WTC11 (cell line): ENCODE measurements around the gene MASP1.

Source experiments
- CTCF ChIP-seq: fragments of 200-600 bp; IDR thresholded peaks from 2 replicates; pipeline ENCODE4 v1.8.0; 2022; ENCODE audit warnings: antibody characterized with exemption
- ERG ChIP-seq: fragments of 250-450 bp; sonication (Bioruptor Pico); IDR thresholded peaks from 2 replicates; pipeline ENCODE4 v1.8.0; 2021; ENCODE audit warnings: mild to moderate bottlenecking
- MAX ChIP-seq: sonication (generic); formaldehyde crosslinking; IDR thresholded peaks from 2 replicates; pipeline ENCODE4 v1.8.0; 2022; ENCODE audit warnings: mild to moderate bottlenecking, missing genetic modification reagents
- NFE2L1 ChIP-seq: sonication (generic); formaldehyde crosslinking; IDR thresholded peaks from 2 replicates; pipeline ENCODE4 v1.8.1; 2023; ENCODE audit warnings: missing genetic modification reagents
- NFYB ChIP-seq: sonication (generic); formaldehyde crosslinking; conservative IDR thresholded peaks from 2 replicates; pipeline ENCODE4 v1.8.0; 2022; ENCODE audit warnings: low read depth, missing genetic modification reagents
- TF ChIP-seq, protein P1 (sequence below): sonication (generic); formaldehyde crosslinking; IDR thresholded peaks from 2 replicates; pipeline ENCODE4 v1.8.1; 2023; ENCODE audit warnings: mild to moderate bottlenecking, moderate library complexity, missing genetic modification reagents
- TF ChIP-seq, protein P2 (sequence below): sonication (generic); formaldehyde crosslinking; IDR thresholded peaks from 2 replicates; pipeline ENCODE4 v1.8.0; 2023; ENCODE audit warnings: missing genetic modification reagents, mild to moderate bottlenecking, borderline replicate concordance

GRCh38 chr3:187243933-187244524 is 47.5 kb downstream of the MASP1 start:
- TF ChIP-seq NFYB (CRISPR knock-in tag): no peak
- TF ChIP-seq MAX (CRISPR knock-in tag): no peak
- TF ChIP-seq, protein P1, sequence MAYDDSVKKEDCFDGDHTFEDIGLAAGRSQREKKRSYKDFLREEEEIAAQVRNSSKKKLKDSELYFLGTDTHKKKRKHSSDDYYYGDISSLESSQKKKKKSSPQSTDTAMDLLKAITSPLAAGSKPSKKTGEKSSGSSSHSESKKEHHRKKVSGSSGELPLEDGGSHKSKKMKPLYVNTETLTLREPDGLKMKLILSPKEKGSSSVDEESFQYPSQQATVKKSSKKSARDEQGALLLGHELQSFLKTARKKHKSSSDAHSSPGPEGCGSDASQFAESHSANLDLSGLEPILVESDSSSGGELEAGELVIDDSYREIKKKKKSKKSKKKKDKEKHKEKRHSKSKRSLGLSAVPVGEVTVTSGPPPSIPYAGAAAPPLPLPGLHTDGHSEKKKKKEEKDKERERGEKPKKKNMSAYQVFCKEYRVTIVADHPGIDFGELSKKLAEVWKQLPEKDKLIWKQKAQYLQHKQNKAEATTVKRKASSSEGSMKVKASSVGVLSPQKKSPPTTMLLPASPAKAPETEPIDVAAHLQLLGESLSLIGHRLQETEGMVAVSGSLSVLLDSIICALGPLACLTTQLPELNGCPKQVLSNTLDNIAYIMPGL (CRISPR knock-in tag): no peak
- no peak for TF ChIP-seq ERG (CRISPR knock-in tag)
- no peak for TF ChIP-seq CTCF
- no peak for TF ChIP-seq NFE2L1 (CRISPR knock-in tag)
- TF ChIP-seq, protein P2, sequence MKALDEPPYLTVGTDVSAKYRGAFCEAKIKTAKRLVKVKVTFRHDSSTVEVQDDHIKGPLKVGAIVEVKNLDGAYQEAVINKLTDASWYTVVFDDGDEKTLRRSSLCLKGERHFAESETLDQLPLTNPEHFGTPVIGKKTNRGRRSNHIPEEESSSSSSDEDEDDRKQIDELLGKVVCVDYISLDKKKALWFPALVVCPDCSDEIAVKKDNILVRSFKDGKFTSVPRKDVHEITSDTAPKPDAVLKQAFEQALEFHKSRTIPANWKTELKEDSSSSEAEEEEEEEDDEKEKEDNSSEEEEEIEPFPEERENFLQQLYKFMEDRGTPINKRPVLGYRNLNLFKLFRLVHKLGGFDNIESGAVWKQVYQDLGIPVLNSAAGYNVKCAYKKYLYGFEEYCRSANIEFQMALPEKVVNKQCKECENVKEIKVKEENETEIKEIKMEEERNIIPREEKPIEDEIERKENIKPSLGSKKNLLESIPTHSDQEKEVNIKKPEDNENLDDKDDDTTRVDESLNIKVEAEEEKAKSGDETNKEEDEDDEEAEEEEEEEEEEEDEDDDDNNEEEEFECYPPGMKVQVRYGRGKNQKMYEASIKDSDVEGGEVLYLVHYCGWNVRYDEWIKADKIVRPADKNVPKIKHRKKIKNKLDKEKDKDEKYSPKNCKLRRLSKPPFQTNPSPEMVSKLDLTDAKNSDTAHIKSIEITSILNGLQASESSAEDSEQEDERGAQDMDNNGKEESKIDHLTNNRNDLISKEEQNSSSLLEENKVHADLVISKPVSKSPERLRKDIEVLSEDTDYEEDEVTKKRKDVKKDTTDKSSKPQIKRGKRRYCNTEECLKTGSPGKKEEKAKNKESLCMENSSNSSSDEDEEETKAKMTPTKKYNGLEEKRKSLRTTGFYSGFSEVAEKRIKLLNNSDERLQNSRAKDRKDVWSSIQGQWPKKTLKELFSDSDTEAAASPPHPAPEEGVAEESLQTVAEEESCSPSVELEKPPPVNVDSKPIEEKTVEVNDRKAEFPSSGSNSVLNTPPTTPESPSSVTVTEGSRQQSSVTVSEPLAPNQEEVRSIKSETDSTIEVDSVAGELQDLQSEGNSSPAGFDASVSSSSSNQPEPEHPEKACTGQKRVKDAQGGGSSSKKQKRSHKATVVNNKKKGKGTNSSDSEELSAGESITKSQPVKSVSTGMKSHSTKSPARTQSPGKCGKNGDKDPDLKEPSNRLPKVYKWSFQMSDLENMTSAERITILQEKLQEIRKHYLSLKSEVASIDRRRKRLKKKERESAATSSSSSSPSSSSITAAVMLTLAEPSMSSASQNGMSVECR (CRISPR knock-in tag): no peak
